B cell (primary cell): ENCODE data around the gene PIP5KL1. TPM values are rescaled to one million over a fixed set of nuclear protein-coding genes. Genes with fewer than 3 reads are reported as not detected.

Source experiments
- ATAC-seq: fragments of 200-7000 bp; cut with Tn5 transposase; one replicate; pipeline ENCODE4 v1.10.0; 2021; ENCODE audit warnings: low read depth, mild to moderate bottlenecking, moderate number of reproducible peaks, moderate library complexity
- CTCF ChIA-PET: fragments of 350-600 bp; sonication (Branson Sonifier 250); formaldehyde crosslinking; loops from one replicate; lab custom pipeline; 2021; ENCODE audit warnings: antibody characterized with exemption, inconsistent platforms; lab: Charles Lee
- POLR2A ChIA-PET: fragments of 350-600 bp; sonication (Branson Sonifier 250); formaldehyde crosslinking; loops from one replicate; lab custom pipeline; 2021; ENCODE audit warnings: antibody characterized with exemption; lab: Charles Lee
- DNase-seq: peaks from one replicate; pipeline ENCODE4 v3.0.0; 2013
- H2AFZ ChIP-seq: 2 replicates; pipeline ENCODE4 v1.6.1; 2012; ENCODE audit warnings: mild to moderate bottlenecking, low read depth, low read length; ENCODE audit not compliant: insufficient read depth, poor library complexity, severe bottlenecking
- H3K27ac ChIP-seq, 2 donors: 1 replicate in 1 of 2; 2 replicates in 1 of 2; pipeline ENCODE4 v1.5.1; 2012 to 2013; ENCODE audit warnings: low read length in 2 of 2, mild to moderate bottlenecking in 2 of 2, moderate library complexity in 1 of 2
- H3K27me3 ChIP-seq, 4 experiments: fragments of 200-600 bp in 1 of 4; sonication (generic) in 1 of 4; replicated peaks in 1 of 4; 1 replicate in 2 of 4; 2 replicates in 2 of 4; pipeline versions ENCODE4 v1.6.1 to v1.7.0; 2013 to 2016; ENCODE audit warnings: low read length in 3 of 4, mild to moderate bottlenecking in 2 of 4, mixed read lengths in 1 of 4, moderate library complexity in 1 of 4; ENCODE audit not compliant: insufficient read depth in 4 of 4, control insufficient read depth in 3 of 4; ENCODE audit errors: control extremely low read depth in 1 of 4
- H3K36me3 ChIP-seq, 2 experiments: replicated peaks in 1 of 2; 1 replicate in 1 of 2; 2 replicates in 1 of 2; pipeline versions ENCODE4 v1.6.1 to v1.7.1; 2013; ENCODE audit warnings: low read length in 1 of 2; ENCODE audit not compliant: insufficient read depth in 2 of 2, control insufficient read depth in 1 of 2; ENCODE audit errors: control extremely low read depth in 1 of 2, extremely low read depth in 1 of 2
- H3K4me1 ChIP-seq, 2 donors: fragments of 200-600 bp in 1 of 2; sonication (generic) in 1 of 2; 1 replicate in 1 of 2; 2 replicates in 1 of 2; pipeline versions ENCODE4 v1.5.1 to v1.6.1; 2013 to 2017; ENCODE audit warnings: low read length in 2 of 2; ENCODE audit not compliant: control insufficient read depth in 2 of 2, insufficient read depth in 2 of 2
- H3K4me2 ChIP-seq: replicated peaks from 2 replicates; pipeline ENCODE3; 2012; ENCODE audit warnings: mild to moderate bottlenecking, low read depth, low read length; ENCODE audit not compliant: poor library complexity, severe bottlenecking
- H3K4me3 ChIP-seq, 5 experiments: fragments of 200-600 bp in 1 of 5; sonication (generic) in 1 of 5; 1 replicate in 3 of 5; 2 replicates in 2 of 5; pipeline versions ENCODE4 v1.5.1 to v1.7.0; 2011 to 2016; ENCODE audit warnings: low read length in 4 of 5, mild to moderate bottlenecking in 4 of 5, low read depth in 2 of 5, control low read depth in 1 of 5, moderate library complexity in 1 of 5; ENCODE audit not compliant: insufficient read depth in 1 of 5; ENCODE audit errors: control extremely low read depth in 1 of 5, extremely low read depth in 1 of 5
- H3K79me2 ChIP-seq: fragments of 200-600 bp; sonication (generic); one replicate; pipeline ENCODE4 v1.6.0; 2016; ENCODE audit warnings: low read length; ENCODE audit not compliant: control insufficient read depth, insufficient read depth
- H3K9ac ChIP-seq: fragments of 200-600 bp; sonication (generic); 2 replicates; pipeline ENCODE4 v1.6.1; 2017; ENCODE audit warnings: mild to moderate bottlenecking, low read length, moderate library complexity
- H3K9me3 ChIP-seq, 3 donors: one replicate each; pipeline versions ENCODE4 v1.6.1 to v1.7.1; 2013; ENCODE audit warnings: low read length in 2 of 3; ENCODE audit not compliant: control insufficient read depth in 2 of 3, insufficient read depth in 1 of 3; ENCODE audit errors: control extremely low read depth in 1 of 3
- H4K20me1 ChIP-seq: 2 replicates; pipeline ENCODE4 v1.6.0; 2012; ENCODE audit warnings: mild to moderate bottlenecking, low read length; ENCODE audit not compliant: insufficient read depth, control insufficient read depth, poor library complexity, severe bottlenecking
- H3K27ac Mint-ChIP-seq: one replicate; pipeline ENCODE4 v1.8.0; 2021; ENCODE audit warnings: mixed read lengths
- H3K27me3 Mint-ChIP-seq: one replicate; pipeline ENCODE4 v1.8.0; 2021; ENCODE audit warnings: mixed read lengths
- H3K4me1 Mint-ChIP-seq: one replicate; pipeline ENCODE4 v1.8.0; 2021; ENCODE audit warnings: mixed read lengths
- H3K4me3 Mint-ChIP-seq: one replicate; pipeline ENCODE4 v1.8.0; 2021; ENCODE audit warnings: mixed read lengths
- H3K9me3 Mint-ChIP-seq: one replicate; pipeline ENCODE4 v1.8.0; 2022; ENCODE audit warnings: mixed read lengths; ENCODE audit not compliant: insufficient read depth
- EZH2 ChIP-seq: IDR thresholded peaks from 2 replicates; pipeline ENCODE4 v1.6.1; 2012; ENCODE audit warnings: borderline replicate concordance, low read depth, mild to moderate bottlenecking, moderate library complexity, low read length; ENCODE audit not compliant: insufficient read depth, poor library complexity, severe bottlenecking
- WGBS: methylation state at CpG from one replicate; pipeline ENCODE4 v1.1.5; 2013; ENCODE audit warnings: missing lambda C conversion rate; ENCODE audit not compliant: insufficient coverage; 5-methylcytosine and 5-hydroxymethylcytosine counted together
- intact Hi-C: fragments of 100-400 bp; cut with micrococcal nuclease; formaldehyde crosslinking; loops from one replicate; pipeline ENCODE4 v1.10.0; 2022
- polyA plus RNA-seq: library from polyadenylated mRNA; depleted of rRNA; stranded (reverse); fragments of >200 nt; gene quantifications from 2 replicates; pipeline ENCODE4 v1.2.3, GENCODE V29; 2012
- total RNA-seq, 2 donors: library from RNA; stranded (reverse); fragments of 120-200 nt in 1 of 2; gene quantifications; 1 replicate in 1 of 2; 2 replicates in 1 of 2; pipeline versions ENCODE4 v1.2.3 to v1.2.4, GENCODE V29; 2013 to 2022
- TF ChIP-seq, protein P1 (sequence below): fragments of 200-600 bp; IDR thresholded peaks from one replicate; pipeline ENCODE4 v1.8.0; 2022; ENCODE audit warnings: antibody characterized with exemption, mild to moderate bottlenecking

The PIP5KL1 gene
- total and polyA plus RNA-seq, 2 donors (not counting 1 experiment from before 2014, with no cell fraction given): 0.75 to 1.4 TPM

DNA sequence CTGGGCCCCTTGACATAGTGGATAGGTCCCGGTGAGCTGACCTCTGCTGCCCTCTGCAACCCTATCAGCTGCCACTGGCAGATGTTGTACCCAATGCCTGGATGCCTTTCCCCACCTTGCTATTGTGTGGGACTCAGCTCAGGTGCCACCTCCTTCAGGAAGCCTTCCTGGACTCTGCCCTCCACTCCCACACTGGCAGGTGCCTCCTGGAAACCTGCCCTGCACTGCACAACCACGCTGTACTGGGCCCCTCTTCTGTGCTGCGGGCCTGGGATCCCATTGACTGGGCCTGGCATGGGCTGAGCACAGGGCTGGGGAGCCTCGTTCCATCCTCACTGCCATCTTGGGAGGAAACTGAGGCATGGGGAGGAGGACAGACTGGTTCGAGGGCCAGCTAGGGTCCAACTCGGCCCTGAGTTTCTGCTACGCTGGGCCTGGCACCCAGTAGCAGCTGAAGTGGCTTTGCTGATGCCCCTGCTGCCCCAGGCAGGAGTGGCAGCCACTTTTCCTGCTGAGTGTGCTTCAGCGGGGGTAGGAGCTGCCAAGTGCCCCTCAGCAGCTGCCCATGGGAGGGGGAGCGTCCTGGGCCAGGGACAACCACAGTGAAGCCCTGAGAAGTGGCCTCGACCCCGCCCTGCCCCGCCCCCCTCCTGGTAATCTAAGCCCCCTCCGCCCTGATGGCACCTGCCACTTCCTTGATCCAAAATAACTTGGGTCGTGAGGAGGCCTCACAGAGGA lies 54.4 kb downstream of the PIP5KL1 start:
- H3K4me1 Mint-ChIP-seq: peaks cover 22% of the 10 kb centered on the region
- no peak overlapping the region for H3K27ac Mint-ChIP-seq
- WGBS: 91% methylated on average over 10 of the region's 14 CpGs

More for the DNA sequence above, 54.4 kb downstream of the PIP5KL1 start:
- H4K20me1 ChIP-seq: no peaks in the 10 kb centered on the region
- intact Hi-C loops: no loop called here
- no peak overlapping the region for H3K4me2 ChIP-seq
- H3K79me2 ChIP-seq: peaks cover 4% of the 10 kb centered on the region
- no peak for DNase-seq
- H3K27ac ChIP-seq: no peak overlapping the region
- no peak overlapping the region for H3K9ac ChIP-seq
- H3K27me3 ChIP-seq: peaks cover 0 to 12% (median 3%) of the 10 kb centered on the region in 4 experiments
- no peaks in the 10 kb centered on the region for H3K9me3 ChIP-seq
- H2AFZ ChIP-seq: no peak overlapping the region
- TF ChIP-seq, protein P1, sequence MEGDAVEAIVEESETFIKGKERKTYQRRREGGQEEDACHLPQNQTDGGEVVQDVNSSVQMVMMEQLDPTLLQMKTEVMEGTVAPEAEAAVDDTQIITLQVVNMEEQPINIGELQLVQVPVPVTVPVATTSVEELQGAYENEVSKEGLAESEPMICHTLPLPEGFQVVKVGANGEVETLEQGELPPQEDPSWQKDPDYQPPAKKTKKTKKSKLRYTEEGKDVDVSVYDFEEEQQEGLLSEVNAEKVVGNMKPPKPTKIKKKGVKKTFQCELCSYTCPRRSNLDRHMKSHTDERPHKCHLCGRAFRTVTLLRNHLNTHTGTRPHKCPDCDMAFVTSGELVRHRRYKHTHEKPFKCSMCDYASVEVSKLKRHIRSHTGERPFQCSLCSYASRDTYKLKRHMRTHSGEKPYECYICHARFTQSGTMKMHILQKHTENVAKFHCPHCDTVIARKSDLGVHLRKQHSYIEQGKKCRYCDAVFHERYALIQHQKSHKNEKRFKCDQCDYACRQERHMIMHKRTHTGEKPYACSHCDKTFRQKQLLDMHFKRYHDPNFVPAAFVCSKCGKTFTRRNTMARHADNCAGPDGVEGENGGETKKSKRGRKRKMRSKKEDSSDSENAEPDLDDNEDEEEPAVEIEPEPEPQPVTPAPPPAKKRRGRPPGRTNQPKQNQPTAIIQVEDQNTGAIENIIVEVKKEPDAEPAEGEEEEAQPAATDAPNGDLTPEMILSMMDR: no peak
- no peak for TF ChIP-seq EZH2
- H3K9me3 Mint-ChIP-seq: no peaks in the 10 kb centered on the region
- H3K36me3 ChIP-seq: no peaks in the 10 kb centered on the region
- POLR2A ChIA-PET: no interaction called here
- H3K27me3 Mint-ChIP-seq: no peaks in the 10 kb centered on the region
- CTCF ChIA-PET: no interaction called here
- no peak overlapping the region for H3K4me3 ChIP-seq
- no peak for ATAC-seq
- H3K4me3 Mint-ChIP-seq: no peak overlapping the region
- H3K4me1 ChIP-seq: peaks cover 21 to 30% of the 10 kb centered on the region in 2 donors
